HG02885 (cell line): ENCODE results near the gene TEAD4.

Experiments used
- ATAC-seq: cut with Tn5 transposase; IDR thresholded peaks from one replicate; pipeline ENCODE4 v1.9.1; 2021; ENCODE audit warnings: mild to moderate bottlenecking; ENCODE audit not compliant: unreplicated experiment, poor library complexity

The TEAD4 gene

GRCh38 chr12:2997989-2998670 lies 38.9 kb downstream of the TEAD4 start:
- ATAC-seq: no peak

DNA sequence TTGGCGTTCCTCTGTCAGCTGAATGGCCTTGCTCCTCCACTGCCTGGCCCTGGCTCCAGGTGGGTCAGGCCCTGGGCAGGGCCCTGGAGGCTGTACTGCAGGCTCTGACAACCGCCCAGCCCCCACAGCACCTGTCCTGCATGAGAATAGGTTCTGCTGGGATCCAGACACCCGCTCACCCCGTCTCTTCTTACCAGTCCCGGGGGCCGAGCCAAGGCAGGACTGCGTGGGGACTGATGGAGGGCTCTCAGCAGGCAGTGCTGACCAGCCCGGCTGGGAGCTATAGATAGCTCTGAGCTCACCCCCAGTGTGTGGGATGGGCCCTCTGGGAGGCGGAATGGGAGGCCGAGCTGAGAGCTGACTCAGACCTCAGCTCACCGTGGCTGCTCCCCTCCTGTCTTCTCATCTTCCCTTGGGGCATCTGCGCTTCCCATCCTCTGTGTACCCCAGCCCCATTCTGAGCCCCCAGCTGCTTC lies 39.6 kb downstream of the TEAD4 start:
- ATAC-seq: no peak

DNA sequence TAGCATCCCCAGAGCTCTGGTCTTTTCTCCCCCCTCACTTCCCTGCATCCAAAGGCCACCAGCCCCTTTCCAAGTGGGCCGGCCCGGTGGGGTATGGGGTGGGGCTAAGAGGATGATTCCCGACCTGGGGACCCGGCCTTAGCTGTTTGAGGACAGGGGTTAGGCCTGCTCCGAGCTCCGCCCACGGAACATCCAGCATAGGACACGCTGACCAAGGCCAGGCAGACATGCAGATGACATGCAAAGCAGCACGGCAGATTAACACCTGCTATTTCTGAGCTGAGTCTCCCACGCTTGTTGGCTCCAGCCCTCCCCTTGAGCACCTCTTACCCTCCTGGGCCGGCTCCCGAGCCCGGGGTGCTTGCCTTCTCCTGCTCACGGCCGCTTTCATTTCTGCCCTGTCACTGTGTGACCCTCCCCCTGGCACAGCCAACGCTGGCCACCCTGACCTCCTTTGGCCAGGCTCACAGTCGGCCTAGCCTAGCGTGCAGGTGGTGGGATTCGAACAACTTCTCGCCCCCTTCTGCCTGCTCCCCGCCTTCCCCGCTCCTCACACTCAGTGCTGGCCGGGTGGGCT lies 40.2 kb downstream of the TEAD4 start:
- ATAC-seq: no peak

- ATAC-seq: no peak
These were observed 41.5 kb downstream of the TEAD4 start for GRCh38 chr12:3000548-3001275.

- no peak for ATAC-seq
These were observed 43.4 kb downstream of the TEAD4 start for GRCh38 chr12:3002646-3003045.

DNA sequence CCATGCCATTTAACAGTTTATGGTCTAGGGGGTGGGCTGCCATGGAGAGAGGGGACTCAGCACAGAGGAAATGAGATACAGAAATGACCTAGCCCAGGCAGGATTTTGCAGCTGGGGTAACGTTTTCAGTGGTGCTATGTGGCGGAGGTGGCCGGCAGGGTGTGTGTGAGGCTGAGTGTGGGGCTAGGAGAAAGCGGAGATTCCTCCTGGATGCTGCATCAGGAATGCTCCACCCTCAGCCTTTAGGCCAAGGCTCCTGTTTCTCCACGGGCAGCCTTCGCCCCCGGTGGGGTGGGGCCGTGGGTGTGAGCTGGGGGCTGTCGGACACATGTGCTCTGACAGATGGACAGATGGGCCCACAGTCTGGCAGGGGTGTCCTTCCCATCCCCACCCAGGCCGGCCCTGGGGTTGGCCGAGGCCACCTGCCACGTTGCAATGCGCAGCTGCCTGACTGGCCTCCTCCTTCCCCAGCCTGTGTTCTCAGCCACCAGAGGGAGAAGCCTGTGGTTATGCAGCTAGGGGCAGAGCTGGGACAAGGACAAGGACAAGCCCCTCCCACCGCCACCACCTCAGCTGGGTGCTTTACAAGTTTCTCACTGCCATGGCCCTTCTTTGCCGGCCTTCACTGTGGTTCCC lies 44.3 kb downstream of the TEAD4 start:
- no peak for ATAC-seq

- no peak for ATAC-seq
These were observed 45.7 kb downstream of the TEAD4 start for GRCh38 chr12:3004655-3005565.

- ATAC-seq: no peak
These were observed 46.5 kb downstream of the TEAD4 start for GRCh38 chr12:3005736-3006135.

- ATAC-seq: no peak
These were observed 50.6 kb downstream of the TEAD4 start for GRCh38 chr12:3009780-3010179.

DNA sequence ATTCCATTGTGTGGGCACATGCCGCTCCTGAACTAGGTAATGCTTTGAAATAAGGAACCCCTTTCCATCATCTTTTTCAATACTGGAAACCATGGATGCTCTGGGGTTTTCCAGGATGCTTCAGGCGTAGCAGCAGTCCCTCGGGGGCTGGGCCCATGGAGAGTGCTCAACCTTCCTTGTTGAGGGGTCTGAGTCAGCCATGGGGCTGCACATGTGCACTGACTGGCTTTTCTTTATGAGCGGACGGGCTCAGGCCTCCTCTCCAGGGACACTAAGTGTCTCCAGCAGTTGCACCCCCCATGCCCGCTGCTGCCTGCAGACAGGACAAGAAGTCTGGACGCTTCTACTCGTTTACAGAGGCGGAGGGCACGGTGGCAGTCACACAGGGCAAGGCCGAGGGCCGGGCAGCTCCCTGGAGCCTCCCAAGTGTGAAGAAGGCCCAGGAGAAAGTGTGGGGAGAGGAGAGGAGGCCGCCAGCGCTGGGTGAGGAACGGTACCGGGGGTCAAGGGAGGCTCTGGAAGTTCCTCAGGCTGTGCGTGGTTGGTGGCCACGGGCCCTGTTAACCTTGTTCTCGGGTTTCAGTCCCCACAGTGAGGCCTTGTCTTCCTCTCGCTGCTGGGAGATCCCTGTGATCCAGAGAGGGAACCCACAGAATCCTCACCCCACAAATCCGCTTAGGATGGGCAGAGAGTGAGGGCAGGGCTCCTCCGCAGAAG lies 51.2 kb downstream of the TEAD4 start:
- ATAC-seq: no peak

DNA sequence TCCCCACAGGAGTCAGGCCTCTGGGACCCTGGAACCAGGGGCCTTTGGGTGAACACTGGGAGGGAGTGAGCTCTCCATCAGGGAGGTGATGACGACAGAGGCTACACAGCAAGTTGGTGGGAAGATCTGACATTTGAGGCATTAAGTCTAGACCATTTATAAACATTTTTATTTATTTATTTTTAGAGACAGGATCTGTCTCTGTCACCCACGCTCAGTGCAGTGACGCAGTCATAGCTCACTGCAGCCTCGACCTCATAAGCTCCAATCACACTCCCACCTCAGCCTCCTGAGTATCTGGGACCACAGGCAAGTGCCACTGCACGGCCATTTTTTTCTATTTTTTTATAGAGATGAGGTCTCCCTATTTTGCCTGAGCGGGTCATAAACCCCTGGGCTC lies 53.6 kb downstream of the TEAD4 start:
- no peak for ATAC-seq

- no peak for ATAC-seq
These were observed 55.4 kb downstream of the TEAD4 start for GRCh38 chr12:3014641-3015040.

GRCh38 chr12:3015356-3015755 lies 56.2 kb downstream of the TEAD4 start:
- no peak for ATAC-seq

GRCh38 chr12:3016191-3016590 lies 57.0 kb downstream of the TEAD4 start:
- ATAC-seq: no peak

- ATAC-seq: no peak
These were observed 58.1 kb downstream of the TEAD4 start for GRCh38 chr12:3017281-3017680.

GRCh38 chr12:3018284-3019004 lies 59.2 kb downstream of the TEAD4 start:
- ATAC-seq: no peak

GRCh38 chr12:3019005-3019680 lies 59.9 kb downstream of the TEAD4 start:
- no peak for ATAC-seq

DNA sequence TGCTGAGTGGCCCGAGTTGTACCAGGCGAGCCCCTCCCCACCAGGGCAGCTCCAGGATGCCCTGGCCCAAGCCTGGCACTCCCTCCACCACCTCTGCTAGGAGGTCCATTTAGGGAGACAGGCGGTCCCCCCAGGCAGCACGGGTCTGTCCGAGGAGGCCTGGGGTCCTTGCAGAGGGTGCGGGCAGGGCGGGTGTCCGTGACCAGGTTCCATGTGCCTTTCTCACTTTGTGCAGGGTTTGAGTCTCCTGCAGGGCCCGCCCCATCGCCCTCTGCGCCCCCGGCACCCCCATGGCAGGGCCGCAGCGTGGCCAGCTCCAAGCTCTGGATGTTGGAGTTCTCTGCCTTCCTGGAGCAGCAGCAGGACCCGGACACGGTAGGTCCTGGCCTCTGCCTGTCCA lies 61.2 kb downstream of the TEAD4 start:
- no peak for ATAC-seq
